OCI-LY7 (cell line): ENCODE results near the gene WNT2. TPM values are rescaled to one million over a fixed set of nuclear protein-coding genes. Genes with fewer than 3 reads are reported as not detected.

Experiments
- BruUV-seq: library from RNA; stranded (reverse); fragments of 400-500 nt; replicated peaks from 2 replicates; lab custom pipeline; 2021; lab: Mats Ljungman, UMichigan
- CTCF ChIA-PET: fragments of 300-600 bp; sonication (Branson Sonifier 250); formaldehyde crosslinking; loops from one replicate; lab custom pipeline; 2022; ENCODE audit warnings: antibody characterized with exemption; ENCODE audit not compliant: unreplicated experiment; lab: Charles Lee
- POLR2A ChIA-PET: fragments of 300-600 bp; sonication (Branson Sonifier 250); formaldehyde crosslinking; loops from one replicate; lab custom pipeline; 2022; ENCODE audit warnings: antibody characterized with exemption; lab: Charles Lee
- DNase-seq: peaks from one replicate; pipeline ENCODE4 v3.0.0-alpha.2; 2015; ENCODE audit warnings: low spot score
- H2AFZ ChIP-seq: fragments of 200-600 bp; sonication (generic), shearing (Covaris generic); 2 replicates; pipeline ENCODE4 v1.6.1; 2014; ENCODE audit warnings: mild to moderate bottlenecking, antibody characterized with exemption, low read length, moderate library complexity
- H3K27ac ChIP-seq: fragments of 200-600 bp; sonication (generic); 2 replicates; pipeline ENCODE4 v1.5.1; 2014; ENCODE audit warnings: mixed run types, low read depth, mild to moderate bottlenecking, moderate library complexity, low read length, inconsistent platforms; ENCODE audit not compliant: poor library complexity, severe bottlenecking
- H3K36me3 ChIP-seq: fragments of 200-600 bp; sonication (generic); 2 replicates; pipeline ENCODE4 v1.6.1; 2014; ENCODE audit warnings: mild to moderate bottlenecking, antibody characterized with exemption, low read length, moderate library complexity, mixed read lengths; ENCODE audit not compliant: insufficient read depth
- H3K4me1 ChIP-seq: fragments of 200-600 bp; sonication (generic); 2 replicates; pipeline ENCODE4 v1.5.1; 2014; ENCODE audit warnings: mild to moderate bottlenecking, low read length; ENCODE audit not compliant: insufficient read depth, poor library complexity, severe bottlenecking
- H3K4me2 ChIP-seq: fragments of 200-600 bp; sonication (generic); 2 replicates; pipeline ENCODE4 v1.6.1; 2014; ENCODE audit warnings: mild to moderate bottlenecking, low read length
- H3K4me3 ChIP-seq: fragments of 200-600 bp; sonication (generic); 2 replicates; pipeline ENCODE4 v1.5.1; 2014; ENCODE audit warnings: mild to moderate bottlenecking, low read depth, low read length; ENCODE audit not compliant: poor library complexity, severe bottlenecking
- H3K79me2 ChIP-seq: fragments of 200-600 bp; sonication (generic); 2 replicates; pipeline ENCODE4 v1.6.1; 2016; ENCODE audit warnings: low read depth, mild to moderate bottlenecking, low read length, moderate library complexity, mixed read lengths; ENCODE audit not compliant: insufficient read depth
- H3K9me2 ChIP-seq: fragments of 200-600 bp; sonication (generic); 2 replicates; pipeline ENCODE4 v1.6.1; 2016; ENCODE audit warnings: mild to moderate bottlenecking, low read length, mixed read lengths; ENCODE audit not compliant: insufficient read depth
- H3K9me3 ChIP-seq: fragments of 200-600 bp; sonication (generic); 2 replicates; pipeline ENCODE4 v1.6.1; 2014; ENCODE audit warnings: mild to moderate bottlenecking, mixed run types, low read length, mixed read lengths
- H4K20me1 ChIP-seq: fragments of 200-600 bp; sonication (generic); 2 replicates; pipeline ENCODE4 v1.6.1; 2014; ENCODE audit warnings: mild to moderate bottlenecking, antibody characterized with exemption, low read length, moderate library complexity, mixed read lengths; ENCODE audit not compliant: insufficient read depth
- CTCF ChIP-seq: fragments of 200-600 bp; sonication (generic); conservative IDR thresholded peaks from 2 replicates; pipeline ENCODE4 v1.5.1; 2014; ENCODE audit warnings: mild to moderate bottlenecking, antibody characterized with exemption, low read length, moderate library complexity, mixed read lengths
- EZH2phosphoT487 ChIP-seq: fragments of 200-600 bp; sonication (generic); IDR thresholded peaks from 2 replicates; pipeline ENCODE4 v1.6.1; 2018; ENCODE audit warnings: low read depth, borderline replicate concordance, mild to moderate bottlenecking, mixed run types, antibody characterized with exemption, low read length, moderate library complexity, mixed read lengths
- intact Hi-C: fragments of 100-400 bp; cut with micrococcal nuclease; formaldehyde crosslinking; loops from one replicate; pipeline ENCODE4 v1.10.0; 2022; ENCODE audit not compliant: unreplicated experiment
- total RNA-seq, 2 experiments: library from RNA; depleted of rRNA in 1 of 2; stranded (reverse); fragments of >200 nt in 1 of 2; shearing (Covaris generic) in 1 of 2; gene quantifications; 2 replicates each; pipeline ENCODE4 v1.2.3, GENCODE V29; 2014 to 2022

Gene WNT2
- total RNA-seq, 2 experiments from 2014 or later, result not detected

GRCh38 chr7:117323305-117323850, 520 bp upstream of the WNT2 start:
- Histone ChIP-seq H3K9me2 (no peaks in the 10 kb centered on the region), H4K20me1 (no peaks in the 10 kb centered on the region), H3K36me3 (no peaks in the 10 kb centered on the region), H2AFZ (no peak overlapping the region), H3K4me2 (no peak overlapping the region), H3K9me3 (no peaks in the 10 kb centered on the region), H3K27ac (no peak overlapping the region), H3K4me1 (no peaks in the 10 kb centered on the region), H3K79me2 (no peaks in the 10 kb centered on the region), H3K4me3 (no peak overlapping the region)
- intact Hi-C loops, result no loop called here
- no peak for DNase-seq
- ChIA-PET CTCF (no interaction called here), POLR2A (no interaction called here)
- TF ChIP-seq EZH2phosphoT487 (no peak), CTCF (no peak)
- no TSS peak for BruUV-seq

- Histone ChIP-seq H3K79me2 (no peaks in the 10 kb centered on the region), H3K9me2 (no peaks in the 10 kb centered on the region), H3K9me3 (no peaks in the 10 kb centered on the region), H3K36me3 (no peaks in the 10 kb centered on the region), H3K4me1 (no peaks in the 10 kb centered on the region), H2AFZ (no peak overlapping the region), H4K20me1 (no peaks in the 10 kb centered on the region), H3K4me2 (no peak overlapping the region), H3K27ac (no peak overlapping the region), H3K4me3 (no peak overlapping the region)
- no TSS peak for BruUV-seq
- no peak for DNase-seq
- ChIA-PET POLR2A (no interaction called here), CTCF (no interaction called here)
- TF ChIP-seq EZH2phosphoT487 (no peak), CTCF (no peak)
- intact Hi-C loops, result no loop called here
Observed at GRCh38 chr7:117320523-117320922, 2.3 kb downstream of the WNT2 start.

DNA sequence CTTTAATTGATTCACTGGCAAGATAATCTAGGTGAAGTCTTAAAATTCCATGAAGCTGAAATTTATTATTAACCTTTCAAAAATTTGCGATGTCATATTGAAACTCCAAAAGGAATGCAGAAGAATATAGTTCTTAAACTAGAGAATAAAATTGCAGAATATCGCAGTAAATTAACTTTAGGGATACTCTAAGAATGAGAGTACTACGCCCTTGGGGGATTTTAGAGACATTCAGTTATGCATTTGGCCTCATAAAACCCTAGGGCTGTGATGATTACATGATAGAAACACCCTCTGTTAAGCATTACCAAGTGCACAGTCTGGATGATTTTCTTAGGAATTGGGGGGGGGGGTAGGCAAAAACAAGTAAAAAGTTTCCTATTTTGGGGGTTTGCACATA, 3.7 kb downstream of the WNT2 start:
- H3K4me1 ChIP-seq, result no peaks in the 10 kb centered on the region
- intact Hi-C loops, result no loop called here

More for the DNA sequence above, 3.7 kb downstream of the WNT2 start:
- no peak for DNase-seq
- Histone ChIP-seq H3K27ac (no peak overlapping the region), H3K9me3 (no peaks in the 10 kb centered on the region), H4K20me1 (no peaks in the 10 kb centered on the region), H3K79me2 (no peaks in the 10 kb centered on the region), H3K4me2 (no peak overlapping the region), H3K9me2 (no peaks in the 10 kb centered on the region), H3K4me3 (no peak overlapping the region), H3K36me3 (no peaks in the 10 kb centered on the region), H2AFZ (no peak overlapping the region)
- TF ChIP-seq CTCF (no peak), EZH2phosphoT487 (no peak)
- ChIA-PET CTCF (no interaction called here), POLR2A (interaction anchor here (0.6 to 1.0 kb wide), 2 partner anchors 21 to 1265 kb away, joined by 3 read pairs; no protein-coding TSS in a partner anchor)
- no TSS peak for BruUV-seq
